Body of pancreas (tissue), 4 donors: ENCODE results near the gene ILF3.

Experiments
- CTCF ChIP-seq, 7 experiments: fragments of 450-650 bp in 4 of 7; fragments of 200-600 bp in 3 of 7; sonication (generic) in 3 of 7; IDR thresholded peaks; one replicate each; pipeline ENCODE4 v1.5.1; 2016 to 2019; ENCODE audit warnings: antibody characterized with exemption in 7 of 7
- POLR2A ChIP-seq, 3 donors: fragments of 450-650 bp; IDR thresholded peaks; one replicate each; pipeline ENCODE4 v1.6.1; 2016; ENCODE audit warnings: antibody characterized with exemption in 3 of 3, mild to moderate bottlenecking in 2 of 3

DNA sequence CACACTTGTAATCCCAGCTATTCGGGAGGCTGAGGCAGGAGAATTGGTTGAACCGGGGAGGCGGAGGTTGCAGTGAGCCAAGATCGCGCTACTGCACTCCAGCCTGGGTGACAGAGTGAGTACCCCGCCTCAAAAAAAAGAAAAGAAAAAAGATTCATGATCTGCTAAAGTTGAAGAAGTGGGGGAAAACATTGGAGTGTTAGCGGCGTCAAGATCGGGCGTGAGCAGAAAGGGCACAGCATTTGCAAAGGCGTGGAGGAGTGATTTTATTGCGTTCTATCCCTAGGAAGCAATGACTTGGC is 62.9 kb downstream of the ILF3 start:
- TF ChIP-seq CTCF (IDR thresholded peaks at IDR 0.05) (no peak), POLR2A (IDR thresholded peaks at IDR 0.05) (no peak)
